K562 treated with DMSO at 1 percent for 48 hours (cell line): Measurements from ENCODE around the gene LMO1. TPM values are rescaled to one million over a fixed set of nuclear protein-coding genes. Genes with fewer than 3 reads are reported as not detected.

Experiments
- total RNA-seq: library from RNA; unstranded; fragments of 300-600 nt; gene quantifications from 2 replicates; pipeline ENCODE4 v1.2.3, GENCODE V29; 2022; ENCODE audit warnings: low replicate concordance; ENCODE audit errors: extremely low read depth

LMO1 gene
- not detected in 2 replicates for total RNA-seq

GRCh38 chr11:8263769-8264410, at the start of gene LMO1:
Gene LMO1 (minus strand): TSS chr11:8263878. CDS start chr11:8263362, 516 bp downstream.

Other genes with a start within 250 kb of the LMO1 start
- not detected in 2 replicates for gene TUB, start 182.7 kb downstream of the LMO1 start, total RNA-seq
- not detected in 2 replicates for gene RIC3, start 94.9 kb downstream of the LMO1 start, total RNA-seq